ENCODE measurements around the gene XPR1. TPM values are rescaled to one million over a fixed set of nuclear protein-coding genes. Genes with fewer than 3 reads are reported as not detected.

Gene XPR1
- total RNA-seq, 1 donor from 2014 or later, result 35.2 TPM

GRCh38 chr1:180842491-180843275 is 210.9 kb downstream of the XPR1 start:
- H3K36me3 ChIP-seq (ENCODE audit: insufficient read depth, low read length), result no peaks in the 10 kb centered on the region
- H3K27me3 ChIP-seq (ENCODE audit: insufficient read depth, low read length), result no peaks in the 10 kb centered on the region
- H3K27ac ChIP-seq (ENCODE audit: low read depth, low read length), result peak overlapping the region; percentile 62
- no peak overlapping the region for H3K4me3 Mint-ChIP-seq (ENCODE audit: unreplicated experiment)
- no peak overlapping the region for H3K4me3 ChIP-seq (ENCODE audit: insufficient read depth, low read depth, low read length)
- FAIRE-seq (no peak), DNase-seq (ENCODE audit: low read depth) (peak; percentile 34)
- no peaks in the 10 kb centered on the region for H4K20me1 ChIP-seq (ENCODE audit: insufficient read depth, low read length)
- peak overlapping the region; percentile 17 for H3K9ac ChIP-seq (ENCODE audit: low read length)
- H3K27ac Mint-ChIP-seq (ENCODE audit: unreplicated experiment), result peak overlapping the region; percentile 29
- H3K36me3 Mint-ChIP-seq (ENCODE audit: low read depth, unreplicated experiment), result peaks cover 1% of the 10 kb centered on the region
- H3K9me3 Mint-ChIP-seq (ENCODE audit: unreplicated experiment), result no peaks in the 10 kb centered on the region
- peak overlapping the region; percentile 43 for H3K4me2 ChIP-seq (ENCODE audit: low read length)
- H3K4me1 ChIP-seq (ENCODE audit: insufficient read depth, low read length), result peaks cover 14% of the 10 kb centered on the region
- H3K79me2 ChIP-seq (ENCODE audit: insufficient read depth, low read length), result no peaks in the 10 kb centered on the region
- H3K9me3 ChIP-seq (ENCODE audit: insufficient read depth, low read depth, low read length), result no peaks in the 10 kb centered on the region
- no peaks in the 10 kb centered on the region for H3K27me3 Mint-ChIP-seq (ENCODE audit: low read depth, unreplicated experiment)
- TF ChIP-seq EZH2 (IDR thresholded peaks at IDR 0.05; ENCODE audit: insufficient read depth, low read length) (no peak), CTCF (IDR thresholded peaks at IDR 0.05; ENCODE audit: insufficient read depth, low read depth, low read length) (no peak)
- no peak overlapping the region for H2AFZ ChIP-seq (ENCODE audit: low read depth, low read length)
- peaks cover 18% of the 10 kb centered on the region for H3K4me1 Mint-ChIP-seq (ENCODE audit: low read depth, unreplicated experiment)

- no peaks in the 10 kb centered on the region for H3K27me3 ChIP-seq (ENCODE audit: insufficient read depth, low read length)
- no peak for TF ChIP-seq EZH2 (IDR thresholded peaks at IDR 0.05; ENCODE audit: insufficient read depth, low read length)
- no peak for TF ChIP-seq CTCF (IDR thresholded peaks at IDR 0.05; ENCODE audit: insufficient read depth, low read depth, low read length)
- no peaks in the 10 kb centered on the region for H3K27me3 Mint-ChIP-seq (ENCODE audit: low read depth, unreplicated experiment)
- H3K9ac ChIP-seq (ENCODE audit: low read length), result no peak overlapping the region
- DNase-seq (ENCODE audit: low read depth) (no peak), FAIRE-seq (no peak)
- no peak overlapping the region for H3K27ac ChIP-seq (ENCODE audit: low read depth, low read length)
- no peak overlapping the region for H3K4me3 ChIP-seq (ENCODE audit: insufficient read depth, low read depth, low read length)
- no peak overlapping the region for H3K27ac Mint-ChIP-seq (ENCODE audit: unreplicated experiment)
- H3K4me1 ChIP-seq (ENCODE audit: insufficient read depth, low read length), result peaks cover 14% of the 10 kb centered on the region
- no peak overlapping the region for H2AFZ ChIP-seq (ENCODE audit: low read depth, low read length)
- no peaks in the 10 kb centered on the region for H4K20me1 ChIP-seq (ENCODE audit: insufficient read depth, low read length)
- H3K36me3 Mint-ChIP-seq (ENCODE audit: low read depth, unreplicated experiment), result no peaks in the 10 kb centered on the region
- no peak overlapping the region for H3K4me3 Mint-ChIP-seq (ENCODE audit: unreplicated experiment)
- no peak overlapping the region for H3K4me2 ChIP-seq (ENCODE audit: low read length)
- no peaks in the 10 kb centered on the region for H3K9me3 ChIP-seq (ENCODE audit: insufficient read depth, low read depth, low read length)
- no peaks in the 10 kb centered on the region for H3K9me3 Mint-ChIP-seq (ENCODE audit: unreplicated experiment)
- peaks cover 18% of the 10 kb centered on the region for H3K4me1 Mint-ChIP-seq (ENCODE audit: low read depth, unreplicated experiment)
- H3K79me2 ChIP-seq (ENCODE audit: insufficient read depth, low read length), result no peaks in the 10 kb centered on the region
- no peaks in the 10 kb centered on the region for H3K36me3 ChIP-seq (ENCODE audit: insufficient read depth, low read length)
These were observed 213.5 kb downstream of the XPR1 start for GRCh38 chr1:180845352-180845751.

GRCh38 chr1:180848191-180848590 is 216.4 kb downstream of the XPR1 start:
- Histone ChIP-seq H3K4me3 (ENCODE audit: insufficient read depth, low read depth, low read length) (no peak overlapping the region), H3K36me3 (ENCODE audit: insufficient read depth, low read length) (no peaks in the 10 kb centered on the region), H2AFZ (ENCODE audit: low read depth, low read length) (no peak overlapping the region), H3K4me2 (ENCODE audit: low read length) (no peak overlapping the region), H3K9ac (ENCODE audit: low read length) (no peak overlapping the region), H3K9me3 (ENCODE audit: insufficient read depth, low read depth, low read length) (no peaks in the 10 kb centered on the region), H4K20me1 (ENCODE audit: insufficient read depth, low read length) (no peaks in the 10 kb centered on the region), H3K27ac (ENCODE audit: low read depth, low read length) (no peak overlapping the region), H3K4me1 (ENCODE audit: insufficient read depth, low read length) (no peaks in the 10 kb centered on the region), H3K27me3 (ENCODE audit: insufficient read depth, low read length) (no peaks in the 10 kb centered on the region), H3K79me2 (ENCODE audit: insufficient read depth, low read length) (no peaks in the 10 kb centered on the region)
- H3K27ac Mint-ChIP-seq (ENCODE audit: unreplicated experiment), result no peak overlapping the region
- no peak for DNase-seq (ENCODE audit: low read depth)
- H3K36me3 Mint-ChIP-seq (ENCODE audit: low read depth, unreplicated experiment), result no peaks in the 10 kb centered on the region
- no peaks in the 10 kb centered on the region for H3K9me3 Mint-ChIP-seq (ENCODE audit: unreplicated experiment)
- no peak for TF ChIP-seq CTCF (IDR thresholded peaks at IDR 0.05; ENCODE audit: insufficient read depth, low read depth, low read length)
- TF ChIP-seq EZH2 (IDR thresholded peaks at IDR 0.05; ENCODE audit: insufficient read depth, low read length), result no peak
- peaks cover under 1% of the 10 kb centered on the region for H3K4me1 Mint-ChIP-seq (ENCODE audit: low read depth, unreplicated experiment)
- no peak for FAIRE-seq
- no peak overlapping the region for H3K4me3 Mint-ChIP-seq (ENCODE audit: unreplicated experiment)
- H3K27me3 Mint-ChIP-seq (ENCODE audit: low read depth, unreplicated experiment), result no peaks in the 10 kb centered on the region
